OCI-LY7 (cell line): ENCODE data around the gene FBXW7.

Experiments
- CTCF ChIP-seq: fragments of 200-600 bp; sonication (generic); conservative IDR thresholded peaks from 2 replicates; pipeline ENCODE4 v1.5.1; 2014; ENCODE audit warnings: mild to moderate bottlenecking, antibody characterized with exemption, low read length, moderate library complexity, mixed read lengths
- EZH2phosphoT487 ChIP-seq: fragments of 200-600 bp; sonication (generic); IDR thresholded peaks from 2 replicates; pipeline ENCODE4 v1.6.1; 2018; ENCODE audit warnings: low read depth, borderline replicate concordance, mild to moderate bottlenecking, mixed run types, antibody characterized with exemption, low read length, moderate library complexity, mixed read lengths

DNA sequence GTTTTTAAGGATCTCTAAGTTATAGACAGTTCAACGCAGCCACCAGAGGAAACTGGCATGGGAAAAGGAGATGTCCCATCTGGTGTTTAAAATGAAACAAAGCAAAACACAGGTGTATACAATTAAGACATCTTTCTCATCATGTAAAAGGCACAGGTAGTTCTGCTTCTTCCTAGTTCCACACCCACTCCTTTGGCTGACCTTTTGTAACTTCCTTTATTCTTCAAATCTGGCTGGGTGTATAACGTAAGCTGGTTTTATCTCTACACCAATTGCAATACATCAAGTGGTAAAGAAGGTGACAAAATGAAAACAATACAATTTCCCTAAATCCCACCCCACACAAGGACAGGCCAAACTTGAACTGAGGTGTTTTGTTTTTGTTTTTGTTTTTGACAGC lies 27.3 kb upstream of the FBXW7 start:
- TF ChIP-seq EZH2phosphoT487 (no peak), CTCF (no peak)
